H1 (cell line): Measurements from ENCODE around the gene ZNF304. TPM values are rescaled to one million over a fixed set of nuclear protein-coding genes. Genes with fewer than 3 reads are reported as not detected.

Experiments used
- CEBPB ChIP-seq: IDR thresholded peaks from 2 replicates; pipeline ENCODE4 v1.6.1; 2012; ENCODE audit warnings: low read depth, low read length
- CHD7 ChIP-seq: fragments of 300-600 bp; sonication (generic); IDR thresholded peaks from 2 replicates; pipeline ENCODE4 v1.7.1; 2012; ENCODE audit warnings: low read length, moderate library complexity, mild to moderate bottlenecking, inconsistent platforms; ENCODE audit not compliant: insufficient replicate concordance
- EP300 ChIP-seq, 2 experiments: IDR thresholded peaks; 1 replicate in 1 of 2; 2 replicates in 1 of 2; pipeline ENCODE4 v1.6.1; 2011 to 2012; ENCODE audit warnings: low read depth in 2 of 2, low read length in 2 of 2, mild to moderate bottlenecking in 2 of 2, borderline replicate concordance in 1 of 2, inconsistent platforms in 1 of 2, moderate library complexity in 1 of 2
- FOSL1 ChIP-seq: IDR thresholded peaks from 2 replicates; pipeline ENCODE4 v1.6.1; 2011; ENCODE audit warnings: mild to moderate bottlenecking, low read depth, low read length, moderate library complexity; ENCODE audit not compliant: insufficient read depth
- KDM4A ChIP-seq: IDR thresholded peaks from one replicate; pipeline ENCODE4 v1.7.1; 2012; ENCODE audit warnings: low read depth, mild to moderate bottlenecking, moderate library complexity, low read length, inconsistent platforms; ENCODE audit not compliant: severe bottlenecking
- KDM5A ChIP-seq: fragments of 200-600 bp; IDR thresholded peaks from 2 replicates; pipeline ENCODE4 v1.7.1; 2012; ENCODE audit warnings: mild to moderate bottlenecking, low read length, inconsistent platforms, mixed read lengths
- polyA plus RNA-seq, 7 experiments: library from polyadenylated mRNA; depleted of rRNA in 3 of 7; stranded (reverse) in 5 of 7; unstranded in 2 of 7; fragments of >200 nt in 5 of 7; fragments of 200-250 nt in 2 of 7; gene quantifications; 1 replicate in 5 of 7; 2 replicates in 1 of 7; 4 replicates in 1 of 7; pipeline versions ENCODE4 v1.2.1 to v1.2.3, GENCODE V29; 2011 to 2013; ENCODE audit warnings: missing spikeins in 2 of 7, mixed read lengths in 2 of 7
- total RNA-seq: library from RNA; stranded (reverse); fragmentation: NEBNext Ultra II Directional; extraction: Animal tissue kit (Norgen Biotek cat#: 25700); gene quantifications from 2 replicates; pipeline ENCODE4 v1.2.1, GENCODE V29; 2021

The ZNF304 gene
- total and polyA plus RNA-seq, 2 of the 8 experiments (the other 6 are each of a cell fraction or from before 2014, with no cell fraction given), result 4.3 to 10.5 TPM

GRCh38 chr19:57363688-57364181 lies 12.7 kb downstream of the ZNF304 start (continued):
- TF ChIP-seq CHD7 (no peak), KDM4A (no peak), FOSL1 (no peak), KDM5A (no peak), CEBPB (no peak), EP300 (IDR thresholded peaks at IDR 0.05; ENCODE audit: borderline replicate concordance in 1 of 2, low read depth in 2 of 2, low read length in 2 of 2) (no peak)
